ENCODE measurements around the gene PER3. TPM values are rescaled to one million over a fixed set of nuclear protein-coding genes. Genes with fewer than 3 reads are reported as not detected.

The PER3 gene
- total RNA-seq (10 to 100 TPM; 32.7 to 40.8 TPM), polyA plus RNA-seq (ENCODE audit: insufficient read depth, low read depth, low replicate concordance) (15.4 TPM)
- long read RNA-seq, donor 1, partial matches to known transcripts = 0 of 1 reads
- long read RNA-seq, donor 1, other reads (novel, unspliced or antisense) = 0 of 1 reads
- long read RNA-seq, donor 2, partial matches to known transcripts = 0 of 1 reads
- long read RNA-seq, donor 2, other reads (novel, unspliced or antisense) = 0 of 1 reads

- no peaks in the 10 kb centered on the region for H3K27me3 ChIP-seq
- intact Hi-C loops (cut with DNase I; ENCODE audit: low total_unique reads) = no loop called here
- peak; percentile 96 for DNase-seq
- H3K9me3 ChIP-seq = no peaks in the 10 kb centered on the region
- peak within 1 kb of the TSS; percentile 66 to 72 for H3K4me3 ChIP-seq
- TF ChIP-seq POLR2A (IDR thresholded peaks at IDR 0.05) (no peak), CTCF (IDR thresholded peaks at IDR 0.05) (peak in 1 of 3 experiments; percentile 6)
- WGBS, 2 donors = 1 to 6% methylated on average over 13 to 34 of the region's 90 CpGs
- H3K27ac ChIP-seq = peak within 1 kb of the TSS; percentile 93 to 97
- H3K36me3 ChIP-seq (ENCODE audit: low read depth, missing control alignments) = no peaks in the 10 kb centered on the region
- H3K4me1 ChIP-seq = peaks cover 14% of the 10 kb centered on the region
Observed at GRCh38 chr1:7783826-7784491, at the start of gene PER3. TSS of gene PER3 (plus strand) at chr1:7784291. CDS start at chr1:7784878, 587 bp downstream.

- no peaks in the 10 kb centered on the region for H3K27me3 ChIP-seq
- no peak overlapping the region for H3K4me3 ChIP-seq
- no peak overlapping the region for H3K27ac ChIP-seq
- no peak for DNase-seq
- intact Hi-C loops (cut with DNase I; ENCODE audit: low total_unique reads) = no loop called here
- H3K4me1 ChIP-seq = no peaks in the 10 kb centered on the region
- 95 to 100% methylated on average over 6 of the region's 6 CpGs for WGBS, 2 donors
- no peaks in the 10 kb centered on the region for H3K9me3 ChIP-seq
- TF ChIP-seq CTCF (IDR thresholded peaks at IDR 0.05) (no peak), POLR2A (IDR thresholded peaks at IDR 0.05) (no peak)
- no peaks in the 10 kb centered on the region for H3K36me3 ChIP-seq (ENCODE audit: low read depth, missing control alignments)
Observed at GRCh38 chr1:7738044-7738443, 46.0 kb upstream of the PER3 start.

- Histone ChIP-seq H3K36me3 (ENCODE audit: low read depth, missing control alignments) (no peaks in the 10 kb centered on the region), H3K9me3 (no peaks in the 10 kb centered on the region), H3K27ac (no peak overlapping the region), H3K27me3 (no peaks in the 10 kb centered on the region), H3K4me1 (no peaks in the 10 kb centered on the region), H3K4me3 (no peak overlapping the region)
- no peak for DNase-seq
- intact Hi-C loops (cut with DNase I; ENCODE audit: low total_unique reads) = no loop called here
- TF ChIP-seq POLR2A (IDR thresholded peaks at IDR 0.05) (no peak), CTCF (IDR thresholded peaks at IDR 0.05) (no peak)
- 83 to 90% methylated on average over 6 of the region's 6 CpGs for WGBS, 2 donors
Observed at GRCh38 chr1:7743346-7743745, 40.7 kb upstream of the PER3 start.

GRCh38 chr1:7744882-7745281 is 39.2 kb upstream of the PER3 start:
- no peaks in the 10 kb centered on the region for H3K36me3 ChIP-seq (ENCODE audit: low read depth, missing control alignments)
- no peak overlapping the region for H3K4me3 ChIP-seq
- no peak for DNase-seq
- H3K27ac ChIP-seq = no peak overlapping the region
- TF ChIP-seq POLR2A (IDR thresholded peaks at IDR 0.05) = no peak
- TF ChIP-seq CTCF (IDR thresholded peaks at IDR 0.05) = no peak
- H3K27me3 ChIP-seq = no peaks in the 10 kb centered on the region
- no peaks in the 10 kb centered on the region for H3K9me3 ChIP-seq
- H3K4me1 ChIP-seq = no peaks in the 10 kb centered on the region
- intact Hi-C loops (cut with DNase I; ENCODE audit: low total_unique reads) = no loop called here
- WGBS, 2 donors = 88 to 95% methylated on average over 9 of the region's 9 CpGs
